Caco-2 (cell line): ENCODE results near the gene HOATZ. TPM values are rescaled to one million over a fixed set of nuclear protein-coding genes. Genes with fewer than 3 reads are reported as not detected.

ENCODE experiments used
- BruUV-seq: library from RNA; stranded (reverse); fragments of 400-500 nt; replicated peaks from 2 replicates; lab custom pipeline; 2021; lab: Mats Ljungman, UMichigan
- CTCF ChIA-PET: fragments of 300-600 bp; sonication (Branson Sonifier 250); formaldehyde crosslinking; loops from one replicate; lab custom pipeline; 2022; ENCODE audit warnings: antibody characterized with exemption; lab: Charles Lee
- POLR2A ChIA-PET: fragments of 300-600 bp; sonication (Branson Sonifier 250); formaldehyde crosslinking; loops from one replicate; lab custom pipeline; 2022; ENCODE audit warnings: antibody characterized with exemption; lab: Charles Lee
- DNase-seq, 2 experiments: peaks; one replicate each; pipeline versions ENCODE4 v3.0.0 to v3.0.0-alpha.2; 2020 to 2022
- H3K27me3 ChIP-seq: replicated peaks from 2 replicates; pipeline ENCODE4 v1.6.0; 2011; ENCODE audit warnings: low read length; ENCODE audit not compliant: control insufficient read depth, insufficient read depth
- H3K36me3 ChIP-seq: 2 replicates; pipeline ENCODE4 v1.5.1; 2011; ENCODE audit warnings: low read length; ENCODE audit not compliant: control insufficient read depth, insufficient read depth
- H3K4me1 ChIP-seq: fragments of 250-450 bp; sonication (Bioruptor Pico); 2 replicates; pipeline ENCODE4 v1.5.1; 2020; ENCODE audit warnings: mild to moderate bottlenecking
- H3K4me3 ChIP-seq: 2 replicates; pipeline ENCODE4 v1.5.1; 2011; ENCODE audit warnings: low read depth, mild to moderate bottlenecking, control low read depth, low read length
- H3K9me3 ChIP-seq: fragments of 250-450 bp; sonication (Bioruptor Pico); 2 replicates; pipeline ENCODE4 v1.5.1; 2020; ENCODE audit warnings: mild to moderate bottlenecking, moderate library complexity
- H3K27ac Mint-ChIP-seq: one replicate; pipeline ENCODE4 v1.8.0; 2022; ENCODE audit warnings: mixed read lengths; ENCODE audit not compliant: unreplicated experiment
- H3K27me3 Mint-ChIP-seq: one replicate; pipeline ENCODE4 v1.8.0; 2022; ENCODE audit warnings: mixed read lengths; ENCODE audit not compliant: insufficient read depth, unreplicated experiment
- H3K36me3 Mint-ChIP-seq: one replicate; pipeline ENCODE4 v1.8.0; 2022; ENCODE audit warnings: mild to moderate bottlenecking, mixed read lengths; ENCODE audit not compliant: insufficient read depth, unreplicated experiment
- H3K4me1 Mint-ChIP-seq: one replicate; pipeline ENCODE4 v1.8.0; 2022; ENCODE audit warnings: low read depth, mixed read lengths; ENCODE audit not compliant: unreplicated experiment
- H3K4me3 Mint-ChIP-seq: one replicate; pipeline ENCODE4 v1.8.0; 2022; ENCODE audit warnings: mild to moderate bottlenecking, moderate library complexity, mixed read lengths; ENCODE audit not compliant: unreplicated experiment
- H3K9me3 Mint-ChIP-seq: one replicate; pipeline ENCODE4 v1.8.0; 2022; ENCODE audit warnings: mixed read lengths; ENCODE audit not compliant: unreplicated experiment
- intact Hi-C: fragments of 100-400 bp; cut with micrococcal nuclease; formaldehyde crosslinking; loops from one replicate; pipeline ENCODE4 v1.10.0; 2022; ENCODE audit not compliant: unreplicated experiment
- total RNA-seq: library from RNA; stranded (reverse); gene quantifications from 2 replicates; pipeline ENCODE4 v1.2.3, GENCODE V29; 2022
- TF ChIP-seq, protein P1 (sequence below), 2 experiments: fragments of 200-600 bp in 1 of 2; IDR thresholded peaks; 1 replicate in 1 of 2; 2 replicates in 1 of 2; pipeline versions ENCODE4 v1.5.1 to v1.8.0; 2011 to 2022; ENCODE audit warnings: antibody characterized with exemption in 1 of 2, control low read depth in 1 of 2, inconsistent platforms in 1 of 2, low read depth in 1 of 2, low read length in 1 of 2, mild to moderate bottlenecking in 1 of 2, moderate library complexity in 1 of 2; ENCODE audit not compliant: insufficient read depth in 1 of 2, severe bottlenecking in 1 of 2, unreplicated experiment in 1 of 2

Gene HOATZ
- total RNA-seq, 1 experiment from 2014 or later: not detected

- CTCF ChIA-PET: no interaction called here
- POLR2A ChIA-PET: no interaction called here
These were observed 34.9 kb upstream of the HOATZ start for GRCh38 chr11:111479666-111480065.

DNA sequence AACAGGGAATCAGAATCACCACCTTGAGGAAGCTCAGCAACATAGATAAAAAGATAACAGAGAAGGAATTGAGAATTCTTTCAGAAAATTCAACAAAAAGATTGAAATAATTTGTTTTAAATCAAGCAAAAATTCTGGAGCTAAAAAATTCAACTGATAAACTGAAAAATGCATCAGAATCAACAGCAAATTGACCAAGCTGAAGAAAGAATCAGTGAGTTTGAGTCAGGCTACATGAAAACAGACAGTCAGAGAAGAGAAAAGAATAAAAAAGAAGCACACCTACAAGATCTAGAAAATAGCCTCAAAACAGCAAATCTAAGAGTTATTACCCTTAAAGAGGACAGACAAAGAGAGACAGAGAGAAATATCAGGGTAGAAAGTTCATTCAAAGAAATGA lies 31.1 kb upstream of the HOATZ start:
- Mint-ChIP-seq H3K27ac (no peak overlapping the region), H3K36me3 (no peaks in the 10 kb centered on the region), H3K27me3 (peaks cover 11% of the 10 kb centered on the region)

More at GRCh38 chr11:111479666-111480065, 34.9 kb upstream of the HOATZ start:
- TF ChIP-seq, protein P1, sequence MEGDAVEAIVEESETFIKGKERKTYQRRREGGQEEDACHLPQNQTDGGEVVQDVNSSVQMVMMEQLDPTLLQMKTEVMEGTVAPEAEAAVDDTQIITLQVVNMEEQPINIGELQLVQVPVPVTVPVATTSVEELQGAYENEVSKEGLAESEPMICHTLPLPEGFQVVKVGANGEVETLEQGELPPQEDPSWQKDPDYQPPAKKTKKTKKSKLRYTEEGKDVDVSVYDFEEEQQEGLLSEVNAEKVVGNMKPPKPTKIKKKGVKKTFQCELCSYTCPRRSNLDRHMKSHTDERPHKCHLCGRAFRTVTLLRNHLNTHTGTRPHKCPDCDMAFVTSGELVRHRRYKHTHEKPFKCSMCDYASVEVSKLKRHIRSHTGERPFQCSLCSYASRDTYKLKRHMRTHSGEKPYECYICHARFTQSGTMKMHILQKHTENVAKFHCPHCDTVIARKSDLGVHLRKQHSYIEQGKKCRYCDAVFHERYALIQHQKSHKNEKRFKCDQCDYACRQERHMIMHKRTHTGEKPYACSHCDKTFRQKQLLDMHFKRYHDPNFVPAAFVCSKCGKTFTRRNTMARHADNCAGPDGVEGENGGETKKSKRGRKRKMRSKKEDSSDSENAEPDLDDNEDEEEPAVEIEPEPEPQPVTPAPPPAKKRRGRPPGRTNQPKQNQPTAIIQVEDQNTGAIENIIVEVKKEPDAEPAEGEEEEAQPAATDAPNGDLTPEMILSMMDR (IDR thresholded peaks at IDR 0.05; ENCODE audit: insufficient read depth in 1 of 2, low read depth in 1 of 2, low read length in 1 of 2, severe bottlenecking in 1 of 2, unreplicated experiment in 1 of 2): peak in 1 of 2 experiments; percentile 31
- Histone ChIP-seq H3K4me3 (no peak overlapping the region), H3K9me3 (peaks cover 23% of the 10 kb centered on the region; the same call in 1 of the 2 replicates), H3K36me3 (no peaks in the 10 kb centered on the region), H3K4me1 (peaks cover 11% of the 10 kb centered on the region; the same call in 1 of the 2 replicates), H3K27me3 (no peaks in the 10 kb centered on the region)
- no peaks in the 10 kb centered on the region for H3K4me1 Mint-ChIP-seq
- H3K27ac Mint-ChIP-seq: no peak overlapping the region
- no peaks in the 10 kb centered on the region for H3K36me3 Mint-ChIP-seq
- peaks cover 19% of the 10 kb centered on the region for H3K9me3 Mint-ChIP-seq
- intact Hi-C loops: no loop called here
- no peak overlapping the region for H3K4me3 Mint-ChIP-seq
- BruUV-seq: no TSS peak
- no peak for DNase-seq
- H3K27me3 Mint-ChIP-seq: peaks cover 11% of the 10 kb centered on the region

DNA sequence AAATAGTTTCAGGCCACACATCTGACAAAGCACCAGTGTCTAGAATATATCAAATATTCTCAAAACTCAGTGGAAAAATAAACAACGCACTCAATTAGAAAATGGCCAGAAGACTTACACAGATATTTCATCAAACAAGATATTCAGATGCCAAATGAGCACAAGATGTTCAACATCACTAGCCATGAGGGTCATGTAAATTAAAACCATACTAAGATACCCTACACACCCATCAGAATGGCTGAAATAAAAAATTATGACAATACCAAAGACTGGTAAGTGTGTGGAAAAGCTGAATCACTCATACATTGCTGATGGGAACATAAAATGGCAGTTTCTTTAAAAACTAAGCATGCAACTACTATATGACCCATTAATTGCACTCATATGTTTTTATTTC lies 24.1 kb upstream of the HOATZ start:
- peaks cover 13% of the 10 kb centered on the region for H3K9me3 ChIP-seq
- Mint-ChIP-seq H3K9me3 (peaks cover 16% of the 10 kb centered on the region), H3K36me3 (no peaks in the 10 kb centered on the region), H3K4me3 (no peak overlapping the region), H3K4me1 (no peaks in the 10 kb centered on the region), H3K27me3 (peaks cover 12% of the 10 kb centered on the region), H3K27ac (no peak overlapping the region)
- ChIA-PET POLR2A (no interaction called here), CTCF (no interaction called here)
- intact Hi-C loops: no loop called here
- H3K27me3 ChIP-seq: no peaks in the 10 kb centered on the region
- no peaks in the 10 kb centered on the region for H3K4me1 ChIP-seq
- BruUV-seq: no TSS peak
- no peaks in the 10 kb centered on the region for H3K36me3 ChIP-seq
- TF ChIP-seq, protein P1 (IDR thresholded peaks at IDR 0.05; ENCODE audit: insufficient read depth in 1 of 2, low read depth in 1 of 2, low read length in 1 of 2, severe bottlenecking in 1 of 2, unreplicated experiment in 1 of 2): no peak
- no peak for DNase-seq
- H3K4me3 ChIP-seq: no peak overlapping the region

More for the DNA sequence above, 31.1 kb upstream of the HOATZ start:
- intact Hi-C loops: no loop called here
- Histone ChIP-seq H3K36me3 (no peaks in the 10 kb centered on the region), H3K4me3 (no peak overlapping the region), H3K27me3 (no peaks in the 10 kb centered on the region), H3K9me3 (peaks cover 37% of the 10 kb centered on the region), H3K4me1 (no peaks in the 10 kb centered on the region)
- DNase-seq: no peak
- CTCF ChIA-PET: no interaction called here
- BruUV-seq: no TSS peak
- POLR2A ChIA-PET: no interaction called here
- TF ChIP-seq, protein P1 (IDR thresholded peaks at IDR 0.05; ENCODE audit: insufficient read depth in 1 of 2, low read depth in 1 of 2, low read length in 1 of 2, severe bottlenecking in 1 of 2, unreplicated experiment in 1 of 2): no peak
- no peak overlapping the region for H3K4me3 Mint-ChIP-seq
- peaks cover 42% of the 10 kb centered on the region for H3K9me3 Mint-ChIP-seq
- H3K4me1 Mint-ChIP-seq: no peaks in the 10 kb centered on the region
